GM19324 (cell line): Measurements from ENCODE around the gene PRKRA.
"Not testable (repeated sequence)": the region's sequence is repeated elsewhere in the genome, so short reads cannot be mapped to it uniquely, and the experiment has no call there.

Source experiments
- ATAC-seq: cut with Tn5 transposase; IDR thresholded peaks from one replicate; pipeline ENCODE4 v1.9.1; 2021; ENCODE audit warnings: mild to moderate bottlenecking, moderate library complexity; ENCODE audit not compliant: unreplicated experiment, low FRiP score

PRKRA gene

DNA sequence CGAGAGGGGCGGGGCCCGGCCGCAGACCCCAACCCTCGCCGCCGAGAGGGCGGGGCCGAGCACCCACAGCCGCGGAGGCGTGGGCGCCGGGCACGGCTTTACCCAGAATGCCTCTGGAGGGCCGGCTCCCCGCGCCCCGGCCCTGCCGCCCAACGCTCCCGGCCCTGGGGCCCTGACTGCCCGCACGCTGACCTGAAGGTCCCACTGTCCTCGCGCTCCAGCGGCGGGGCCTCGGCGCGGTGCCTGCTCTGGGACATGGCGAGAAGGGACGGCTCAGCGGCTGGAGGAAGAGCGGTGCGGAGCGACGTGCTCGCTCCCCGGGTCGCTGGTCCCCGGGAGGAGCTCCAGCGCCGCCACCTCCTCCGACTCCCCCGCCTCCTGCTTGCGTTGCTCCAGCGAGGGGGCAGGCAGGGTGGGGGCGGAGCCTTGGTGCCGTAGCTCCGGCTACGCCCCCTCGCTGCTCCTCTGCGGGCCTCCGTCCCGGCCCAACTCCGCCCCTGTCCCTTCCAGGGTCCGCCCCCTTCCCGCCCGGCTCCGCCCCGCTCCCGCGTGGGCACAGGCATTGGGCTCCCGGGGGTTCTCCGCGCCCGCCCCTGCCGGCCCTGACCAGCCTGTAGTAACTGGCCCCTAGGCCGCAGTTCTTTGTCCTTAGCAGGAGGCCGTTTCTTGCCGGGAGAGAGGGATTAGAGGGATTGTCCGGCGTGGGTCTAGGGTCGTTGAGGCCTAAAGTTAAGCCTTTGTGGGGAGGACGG lies at the start of gene PRKRA, which contains the start of gene PJVK:
TSS of gene PRKRA (minus strand) at position 402 of the 752 bp plus-strand sequence. CDS start at position 257, 145 bp downstream.
TSS of gene PJVK (plus strand) at position 605 of the 752 bp plus-strand sequence. CDS start 2,032 bp downstream, outside the sequence.
- peak; percentile 89 for ATAC-seq

DNA sequence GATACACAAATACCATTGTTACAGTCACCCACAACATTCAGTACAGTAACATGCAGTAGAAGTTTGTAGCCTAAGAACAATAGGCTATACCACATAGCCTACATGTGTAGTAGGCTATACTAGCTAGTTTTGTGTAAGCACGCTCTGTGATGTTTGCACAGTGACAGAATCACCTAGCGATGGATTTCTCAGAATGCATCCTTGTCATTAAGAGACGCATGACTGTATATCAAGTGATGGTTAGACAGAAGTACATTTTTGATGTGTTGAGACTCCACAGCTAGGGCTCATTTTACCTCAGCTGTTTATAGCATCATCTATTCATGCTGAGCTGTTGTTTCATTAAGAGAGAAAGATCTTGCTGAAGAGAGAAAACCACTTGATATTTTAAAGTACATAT lies 48.7 kb upstream of the PRKRA start:
- ATAC-seq, result no peak

DNA sequence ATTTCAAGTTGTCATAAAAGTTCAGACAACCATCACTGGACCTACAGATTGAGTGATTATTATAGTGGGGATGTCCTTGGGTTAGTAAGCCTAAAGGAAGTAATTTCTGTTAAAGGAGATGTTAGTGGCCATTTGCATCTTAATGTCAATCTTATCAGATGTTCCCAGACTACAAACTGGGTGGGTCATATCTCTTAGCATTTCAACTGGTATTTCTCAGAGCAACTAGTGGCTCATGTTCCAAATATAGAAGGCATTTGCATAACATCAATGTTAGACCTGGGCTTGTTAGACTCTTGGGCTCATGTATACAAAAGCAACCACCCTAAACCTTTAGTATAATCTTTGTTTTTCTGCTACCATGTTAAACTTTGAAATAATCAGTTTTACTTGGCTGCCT lies 47.2 kb upstream of the PRKRA start:
- no peak for ATAC-seq

DNA sequence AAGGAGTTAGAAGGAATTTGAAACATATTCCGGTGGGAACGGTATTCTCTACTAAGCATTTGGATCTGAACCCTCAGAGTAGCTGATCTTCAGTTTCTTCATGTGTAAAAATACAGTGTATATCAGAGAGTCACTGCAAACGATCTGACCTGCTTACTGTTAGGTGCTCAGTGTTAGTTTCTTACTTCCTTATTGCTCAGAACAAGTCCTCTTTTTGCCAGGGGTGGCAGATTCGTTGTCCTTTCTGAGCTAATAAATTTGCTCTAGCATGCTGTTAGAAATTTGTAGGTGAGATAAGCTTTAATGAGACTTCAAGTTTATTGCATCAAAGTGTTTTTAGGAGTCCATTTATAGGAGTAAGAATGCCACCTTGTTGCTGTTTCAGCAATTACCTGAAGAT lies 45.1 kb upstream of the PRKRA start:
- ATAC-seq, result no peak

DNA sequence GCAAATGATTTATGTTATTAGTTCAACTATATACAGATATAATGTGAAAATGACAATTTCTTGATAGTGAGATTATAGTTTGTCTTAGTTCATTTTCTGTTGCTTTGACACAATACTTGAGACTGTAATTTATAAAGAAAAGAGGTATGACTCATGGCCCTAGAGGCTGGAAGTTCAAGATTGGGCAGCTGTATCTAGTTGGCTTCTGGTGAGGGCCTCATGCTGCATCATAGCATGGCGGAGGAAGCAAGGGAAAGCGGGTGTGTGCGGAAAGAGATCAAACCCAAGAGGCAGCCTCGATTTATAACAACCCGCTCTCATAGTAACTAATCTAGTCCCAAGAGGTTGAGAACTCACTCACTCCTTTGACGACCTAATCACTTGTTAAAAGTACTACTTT lies 40.6 kb upstream of the PRKRA start:
- no peak for ATAC-seq

GRCh38 chr2:178485356-178485755 lies 34.4 kb upstream of the PRKRA start:
- ATAC-seq, result no peak

DNA sequence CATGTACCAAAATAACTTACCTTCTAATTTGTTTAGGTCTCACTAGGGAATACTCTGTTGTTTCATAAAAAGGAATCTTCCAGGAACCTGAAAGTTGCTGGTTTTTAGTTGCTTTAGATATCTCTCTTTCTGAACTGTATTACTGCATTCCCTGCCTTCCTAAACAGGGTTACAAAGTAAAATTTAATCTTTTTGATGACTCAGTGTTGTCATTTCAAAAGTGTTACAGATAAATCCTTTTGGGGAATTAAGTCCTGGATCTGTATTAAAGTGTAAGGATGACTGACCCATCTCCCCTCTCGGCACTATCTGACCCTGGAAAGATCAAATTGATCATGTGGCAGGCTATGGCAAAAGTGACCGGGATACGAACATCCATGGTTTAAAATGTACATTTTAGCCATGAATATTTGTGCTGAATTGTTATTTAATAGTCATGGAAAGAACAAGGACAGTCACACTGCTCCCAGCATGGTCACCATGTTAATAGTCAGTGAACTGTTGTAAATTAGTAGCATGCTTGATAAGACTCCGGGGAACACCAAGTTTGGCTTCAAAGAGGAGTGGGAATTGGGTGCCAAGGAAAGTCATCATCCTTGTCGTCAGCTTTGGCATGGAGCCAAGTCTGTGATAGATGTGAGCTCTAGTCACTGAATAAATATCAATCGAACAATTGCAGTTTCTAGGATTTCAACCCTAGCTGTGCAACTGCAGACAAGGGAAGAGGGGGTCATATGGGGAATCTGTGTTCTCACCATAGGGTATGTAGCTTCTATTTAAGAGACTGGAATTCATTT lies 33.5 kb upstream of the PRKRA start:
- no peak for ATAC-seq

DNA sequence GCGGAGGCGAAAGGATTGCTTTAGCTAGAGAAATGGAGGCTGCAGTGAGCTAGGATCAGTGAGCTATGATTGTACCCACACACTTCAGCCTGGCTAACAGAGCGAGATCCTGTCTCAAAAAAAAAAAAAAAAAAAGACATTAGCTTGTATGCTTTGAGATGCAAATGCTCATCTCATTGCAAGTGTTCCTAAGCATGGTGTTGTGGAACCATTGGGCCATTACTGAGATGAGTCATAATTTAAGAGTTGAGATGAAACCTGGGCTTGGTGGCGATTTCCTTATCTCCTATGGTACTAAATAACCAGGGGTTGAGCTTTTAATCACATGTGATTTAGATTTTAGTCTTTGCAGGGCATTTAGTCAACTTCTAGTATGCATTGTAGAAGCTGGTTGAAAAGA lies 31.5 kb upstream of the PRKRA start:
- no peak for ATAC-seq

GRCh38 chr2:178480227-178481181 lies 29.5 kb upstream of the PRKRA start, which contains the start of gene PLEKHA3:
Gene PLEKHA3, plus strand, starts transcription at chr2:178480457. Its CDS starts 413 bp downstream, at chr2:178480870.
- ATAC-seq, result peak; percentile 89

GRCh38 chr2:178479758-178480226 lies 28.8 kb upstream of the PRKRA start:
- no peak for ATAC-seq

- no peak for ATAC-seq
These were observed 28.3 kb upstream of the PRKRA start for GRCh38 chr2:178479275-178479616.

GRCh38 chr2:178478439-178479274 lies 27.7 kb upstream of the PRKRA start, which contains the start of gene FKBP7:
Gene FKBP7, minus strand, starts transcription at chr2:178478600. Its CDS starts 101 bp downstream, at chr2:178478499.
- peak; percentile 70 for ATAC-seq

DNA sequence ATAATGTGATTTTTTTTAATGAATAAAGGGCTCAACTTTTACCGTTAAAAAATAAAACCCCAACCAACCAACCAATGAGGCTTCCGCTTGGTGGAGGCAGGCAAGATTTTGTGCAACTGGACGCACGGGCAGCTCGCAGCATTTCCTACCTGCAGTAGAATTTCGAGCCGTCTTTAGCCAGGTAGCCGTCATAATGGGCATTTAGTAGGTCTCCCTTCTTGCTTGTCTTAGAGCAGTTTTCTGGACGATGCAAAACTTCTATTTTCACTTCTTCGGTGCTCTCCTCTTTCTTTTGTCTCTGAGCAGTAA lies 27.1 kb upstream of the PRKRA start:
- peak; percentile 5 for ATAC-seq

GRCh38 chr2:178477443-178478129 lies 26.6 kb upstream of the PRKRA start:
- ATAC-seq, result no peak

DNA sequence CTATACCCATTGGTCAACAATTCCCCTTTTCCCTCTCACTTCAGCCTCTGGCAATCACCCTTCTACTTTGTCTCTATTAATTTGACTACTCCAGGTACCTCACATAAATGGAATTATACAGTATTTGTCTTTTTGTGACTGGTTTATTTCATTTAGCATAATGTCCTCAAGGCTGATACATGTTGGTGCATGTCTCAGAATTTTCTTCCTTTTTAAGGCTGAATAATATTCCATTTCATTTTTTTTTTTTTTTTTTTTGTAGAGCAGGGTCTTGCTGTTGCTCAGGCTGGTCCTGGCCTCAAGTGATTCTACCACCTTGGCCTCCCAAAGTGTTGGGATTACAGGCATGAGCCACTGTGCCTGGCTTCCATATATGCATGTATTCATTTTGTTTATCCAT lies 25.5 kb upstream of the PRKRA start:
- no peak for ATAC-seq

- no peak for ATAC-seq
These were observed 23.6 kb upstream of the PRKRA start for GRCh38 chr2:178474560-178474959.

- no peak for ATAC-seq
These were observed 23.0 kb upstream of the PRKRA start for GRCh38 chr2:178473931-178474330.

DNA sequence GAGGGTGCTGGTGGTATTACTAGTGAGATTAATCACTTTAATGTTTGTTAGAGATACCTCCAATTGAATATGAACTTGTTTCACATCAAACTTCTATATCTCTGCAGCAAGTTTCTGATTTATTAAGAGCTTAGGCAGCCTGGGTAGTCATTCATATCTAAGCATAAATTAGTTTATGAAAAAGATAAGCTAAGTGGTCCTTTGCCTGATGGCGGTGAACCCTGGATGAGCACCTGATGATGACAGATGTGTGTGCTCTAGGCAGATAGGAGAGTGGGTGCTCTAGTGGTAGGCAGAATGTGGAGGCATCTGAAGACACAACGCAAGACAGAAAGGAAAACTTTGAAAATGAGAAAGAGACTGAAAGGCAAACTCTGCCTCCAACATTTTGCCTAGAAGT lies 22.4 kb upstream of the PRKRA start:
- ATAC-seq, result no peak

DNA sequence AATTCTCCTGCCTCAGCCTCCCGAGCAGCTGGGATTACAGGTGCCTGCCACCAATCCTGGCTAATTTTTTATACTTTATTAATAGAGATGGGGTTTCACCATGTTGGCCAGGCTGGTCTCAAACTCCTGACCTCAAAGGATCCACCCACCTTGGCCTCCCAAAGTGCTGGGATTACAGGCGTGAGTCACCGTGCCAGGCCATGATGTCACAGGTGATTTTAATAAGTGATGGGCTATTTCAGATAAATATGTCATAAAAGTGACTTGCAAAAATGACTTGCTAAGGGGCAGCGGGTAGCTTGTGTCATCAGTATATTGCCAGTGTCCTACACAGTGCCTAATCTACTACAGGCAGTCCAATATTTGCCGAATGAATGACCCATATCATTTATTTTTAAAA lies 20.3 kb upstream of the PRKRA start:
- ATAC-seq, result not testable (repeated sequence)
